PFSK-1 (cell line): ENCODE measurements around the gene ABCB10.

ENCODE experiments used
- FOXP2 ChIP-seq: optimal IDR thresholded peaks from 2 replicates; pipeline ENCODE3; 2011; ENCODE audit warnings: borderline replicate concordance, control low read depth, inconsistent platforms; ENCODE audit not compliant: insufficient read depth; ENCODE audit errors: extremely low read length, extremely low read depth
- POLR2AphosphoS5 ChIP-seq: IDR thresholded peaks from 2 replicates; pipeline ENCODE4 v1.6.1; 2012; ENCODE audit warnings: low read depth, mild to moderate bottlenecking, control low read depth, low read length, moderate library complexity
- SIN3A ChIP-seq: IDR thresholded peaks from 2 replicates; pipeline ENCODE4 v1.6.1; 2012; ENCODE audit warnings: mild to moderate bottlenecking, low read length, moderate library complexity, borderline replicate concordance; ENCODE audit not compliant: insufficient read depth
- TAF1 ChIP-seq: IDR thresholded peaks from 2 replicates; pipeline ENCODE4 v1.6.1; 2012; ENCODE audit warnings: low read length, control low read depth, borderline replicate concordance; ENCODE audit not compliant: insufficient read depth
- TF ChIP-seq, protein P1 (sequence below), 2 experiments: IDR thresholded peaks; 2 replicates each; pipeline versions ENCODE4 v1.6.1 to v1.8.0; 2011 to 2012; ENCODE audit warnings: low read depth in 2 of 2, low read length in 2 of 2, control low read depth in 1 of 2, inconsistent platforms in 1 of 2, mild to moderate bottlenecking in 1 of 2, moderate library complexity in 1 of 2; ENCODE audit not compliant: insufficient read depth in 1 of 2

ABCB10 gene

DNA sequence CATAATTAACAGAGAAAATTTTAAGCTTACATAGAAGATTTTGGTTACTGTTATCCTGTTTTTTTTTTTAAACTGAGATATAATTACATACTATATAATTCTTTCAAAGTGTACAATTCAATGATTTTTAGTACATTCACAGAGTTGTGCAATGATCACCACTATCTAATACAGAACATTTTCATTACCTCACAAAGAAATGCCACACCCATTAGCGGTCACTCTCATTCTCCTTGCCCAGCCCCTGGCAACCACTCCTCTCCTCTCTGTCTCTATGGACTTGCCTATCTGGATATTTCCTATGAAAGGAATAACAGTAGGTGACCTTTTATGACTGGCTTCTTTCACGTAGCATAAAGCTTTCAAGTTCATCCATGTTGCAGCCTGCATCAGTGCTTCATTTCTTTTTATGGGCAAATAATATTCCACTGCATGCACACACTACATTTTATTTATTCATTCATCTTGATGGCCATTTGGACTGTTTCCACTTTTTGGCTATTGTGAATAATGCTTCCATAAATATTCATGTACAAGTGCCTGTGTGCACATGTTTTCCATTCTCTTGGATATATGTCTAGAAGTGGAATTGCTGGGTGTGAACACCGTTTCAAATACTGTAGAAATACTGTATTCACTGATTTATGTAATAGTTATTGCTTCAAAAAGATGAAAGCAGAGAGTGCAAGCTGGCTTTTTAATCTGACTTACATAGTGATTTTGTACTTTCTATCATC, 40.9 kb upstream of the ABCB10 start:
- no peak for TF ChIP-seq FOXP2
- TF ChIP-seq, protein P1, sequence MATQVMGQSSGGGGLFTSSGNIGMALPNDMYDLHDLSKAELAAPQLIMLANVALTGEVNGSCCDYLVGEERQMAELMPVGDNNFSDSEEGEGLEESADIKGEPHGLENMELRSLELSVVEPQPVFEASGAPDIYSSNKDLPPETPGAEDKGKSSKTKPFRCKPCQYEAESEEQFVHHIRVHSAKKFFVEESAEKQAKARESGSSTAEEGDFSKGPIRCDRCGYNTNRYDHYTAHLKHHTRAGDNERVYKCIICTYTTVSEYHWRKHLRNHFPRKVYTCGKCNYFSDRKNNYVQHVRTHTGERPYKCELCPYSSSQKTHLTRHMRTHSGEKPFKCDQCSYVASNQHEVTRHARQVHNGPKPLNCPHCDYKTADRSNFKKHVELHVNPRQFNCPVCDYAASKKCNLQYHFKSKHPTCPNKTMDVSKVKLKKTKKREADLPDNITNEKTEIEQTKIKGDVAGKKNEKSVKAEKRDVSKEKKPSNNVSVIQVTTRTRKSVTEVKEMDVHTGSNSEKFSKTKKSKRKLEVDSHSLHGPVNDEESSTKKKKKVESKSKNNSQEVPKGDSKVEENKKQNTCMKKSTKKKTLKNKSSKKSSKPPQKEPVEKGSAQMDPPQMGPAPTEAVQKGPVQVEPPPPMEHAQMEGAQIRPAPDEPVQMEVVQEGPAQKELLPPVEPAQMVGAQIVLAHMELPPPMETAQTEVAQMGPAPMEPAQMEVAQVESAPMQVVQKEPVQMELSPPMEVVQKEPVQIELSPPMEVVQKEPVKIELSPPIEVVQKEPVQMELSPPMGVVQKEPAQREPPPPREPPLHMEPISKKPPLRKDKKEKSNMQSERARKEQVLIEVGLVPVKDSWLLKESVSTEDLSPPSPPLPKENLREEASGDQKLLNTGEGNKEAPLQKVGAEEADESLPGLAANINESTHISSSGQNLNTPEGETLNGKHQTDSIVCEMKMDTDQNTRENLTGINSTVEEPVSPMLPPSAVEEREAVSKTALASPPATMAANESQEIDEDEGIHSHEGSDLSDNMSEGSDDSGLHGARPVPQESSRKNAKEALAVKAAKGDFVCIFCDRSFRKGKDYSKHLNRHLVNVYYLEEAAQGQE (IDR thresholded peaks at IDR 0.05; ENCODE audit: insufficient read depth in 1 of 2, low read depth in 2 of 2, low read length in 2 of 2) = no peak

DNA sequence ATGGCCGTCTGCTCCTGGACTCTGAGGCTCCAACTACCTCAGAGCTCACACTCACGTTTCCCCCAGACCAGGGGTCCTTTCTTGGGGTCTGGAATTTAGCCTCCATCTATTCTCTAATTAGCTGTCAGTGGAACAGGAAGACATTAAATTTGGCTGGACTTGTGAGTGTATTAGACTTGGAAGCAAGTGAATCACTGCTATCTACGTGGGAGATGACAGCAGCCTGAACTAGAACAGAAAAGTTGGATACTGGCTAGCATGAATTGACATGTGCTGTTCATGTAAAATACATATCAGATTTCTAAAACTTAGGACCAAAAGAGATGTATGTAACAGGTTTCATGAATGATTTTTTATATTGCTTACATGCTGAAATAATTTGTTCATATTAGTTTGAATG, 39.4 kb upstream of the ABCB10 start:
- no peak for TF ChIP-seq TAF1
- no peak for TF ChIP-seq SIN3A
- TF ChIP-seq, protein P1 (IDR thresholded peaks at IDR 0.05; ENCODE audit: insufficient read depth in 1 of 2, low read depth in 2 of 2, low read length in 2 of 2) = no peak
- no peak for TF ChIP-seq POLR2AphosphoS5
- TF ChIP-seq FOXP2 = no peak

DNA sequence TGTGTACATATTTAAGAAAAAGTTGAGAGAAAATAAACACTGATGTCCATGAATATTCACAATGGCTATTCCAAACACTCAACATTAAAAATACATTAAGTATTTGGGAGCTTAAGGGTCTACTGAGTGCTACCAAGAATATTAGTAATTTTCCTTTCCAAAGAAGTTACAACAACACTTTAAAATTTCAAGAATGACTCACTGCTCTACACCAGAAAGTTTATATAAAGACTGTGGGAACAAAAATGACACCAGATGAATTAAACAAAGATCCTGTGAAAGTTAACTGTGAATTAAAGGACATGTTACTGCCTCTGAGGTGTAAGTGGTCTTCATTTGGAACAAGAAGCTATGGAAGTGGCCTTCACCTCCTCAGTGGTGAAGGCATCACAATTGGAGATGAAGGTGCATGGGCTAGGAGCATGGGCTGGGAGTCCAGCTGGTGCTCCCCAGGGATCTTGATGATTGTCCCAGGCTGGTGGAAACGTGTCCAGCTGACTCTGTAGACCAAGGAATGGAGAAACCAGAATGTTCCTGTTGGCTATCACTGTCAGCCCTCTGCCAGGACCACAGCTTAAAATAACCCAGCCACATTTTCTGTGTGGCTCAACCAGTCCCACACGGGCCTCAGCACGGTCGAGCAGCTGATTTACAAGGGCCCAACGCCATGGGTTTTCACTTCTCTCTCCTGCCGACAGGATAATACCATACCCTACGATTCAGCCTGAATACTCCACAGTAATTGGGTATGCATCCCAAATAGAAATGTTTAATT, 38.6 kb upstream of the ABCB10 start:
- TF ChIP-seq POLR2AphosphoS5 (no peak), TAF1 (no peak), SIN3A (no peak), FOXP2 (no peak)
- TF ChIP-seq, protein P1 (IDR thresholded peaks at IDR 0.05; ENCODE audit: insufficient read depth in 1 of 2, low read depth in 2 of 2, low read length in 2 of 2) = no peak

DNA sequence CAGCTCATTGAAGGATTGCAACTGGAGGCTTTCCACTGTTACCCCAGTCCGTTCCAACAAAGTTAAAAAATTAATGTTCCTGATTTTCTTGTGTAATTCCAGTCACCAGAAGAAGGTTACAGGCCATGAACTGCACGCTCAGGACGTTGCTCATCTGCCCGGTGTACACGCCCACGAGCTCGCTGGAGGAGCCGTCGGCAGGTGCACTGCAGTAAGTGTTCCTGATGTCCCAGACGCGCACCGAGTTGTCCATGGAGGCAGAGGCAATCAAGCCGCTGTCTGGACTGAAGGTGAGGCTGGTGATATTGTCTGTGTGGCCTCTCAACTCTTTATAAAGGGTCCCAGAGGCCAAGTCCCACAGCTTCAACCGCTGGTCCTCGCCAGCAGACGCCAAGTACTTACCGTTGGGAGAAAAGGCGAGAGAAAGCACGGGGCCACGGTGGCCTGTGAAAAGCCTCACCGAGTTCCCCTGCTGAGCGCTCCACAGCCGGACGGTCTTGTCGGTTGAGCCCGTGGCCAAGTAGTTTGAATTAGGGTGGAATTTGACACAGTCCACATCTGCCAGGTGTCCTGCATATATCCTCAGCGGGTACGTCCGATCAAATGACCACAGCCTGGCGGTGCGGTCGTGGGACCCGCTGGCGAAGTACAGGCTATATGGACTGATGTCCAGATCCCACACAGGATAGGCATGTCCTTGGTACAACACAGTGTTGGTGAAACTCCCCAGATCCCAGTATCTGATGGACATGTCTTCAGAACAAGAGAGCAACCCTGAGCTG, 35.9 kb upstream of the ABCB10 start:
- no peak for TF ChIP-seq TAF1

DNA sequence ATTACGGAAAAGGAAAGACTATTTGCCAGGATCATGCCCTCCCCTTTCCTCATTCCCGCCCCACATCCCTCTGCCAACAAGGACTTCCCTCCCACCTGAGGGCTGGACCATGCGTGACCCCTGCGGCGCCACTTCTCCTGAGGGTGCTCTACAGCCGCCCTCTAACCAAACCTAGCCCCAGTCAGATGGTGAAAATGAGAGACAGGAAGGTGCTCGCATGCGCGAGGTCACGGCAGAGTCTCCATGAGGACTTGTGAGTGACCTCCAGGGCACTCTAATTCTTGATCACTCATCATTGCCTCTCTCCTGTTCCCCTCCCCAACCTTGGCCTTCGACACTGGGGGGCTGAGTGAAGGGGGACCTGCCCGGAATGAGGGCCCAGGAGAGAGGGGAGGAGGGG, 35.3 kb upstream of the ABCB10 start:
- TF ChIP-seq TAF1 (no peak), FOXP2 (no peak), SIN3A (no peak), POLR2AphosphoS5 (no peak)
- TF ChIP-seq, protein P1 (IDR thresholded peaks at IDR 0.05; ENCODE audit: insufficient read depth in 1 of 2, low read depth in 2 of 2, low read length in 2 of 2) = no peak
